ENCODE measurements around the gene TSSC4.

The TSSC4 gene

DNA sequence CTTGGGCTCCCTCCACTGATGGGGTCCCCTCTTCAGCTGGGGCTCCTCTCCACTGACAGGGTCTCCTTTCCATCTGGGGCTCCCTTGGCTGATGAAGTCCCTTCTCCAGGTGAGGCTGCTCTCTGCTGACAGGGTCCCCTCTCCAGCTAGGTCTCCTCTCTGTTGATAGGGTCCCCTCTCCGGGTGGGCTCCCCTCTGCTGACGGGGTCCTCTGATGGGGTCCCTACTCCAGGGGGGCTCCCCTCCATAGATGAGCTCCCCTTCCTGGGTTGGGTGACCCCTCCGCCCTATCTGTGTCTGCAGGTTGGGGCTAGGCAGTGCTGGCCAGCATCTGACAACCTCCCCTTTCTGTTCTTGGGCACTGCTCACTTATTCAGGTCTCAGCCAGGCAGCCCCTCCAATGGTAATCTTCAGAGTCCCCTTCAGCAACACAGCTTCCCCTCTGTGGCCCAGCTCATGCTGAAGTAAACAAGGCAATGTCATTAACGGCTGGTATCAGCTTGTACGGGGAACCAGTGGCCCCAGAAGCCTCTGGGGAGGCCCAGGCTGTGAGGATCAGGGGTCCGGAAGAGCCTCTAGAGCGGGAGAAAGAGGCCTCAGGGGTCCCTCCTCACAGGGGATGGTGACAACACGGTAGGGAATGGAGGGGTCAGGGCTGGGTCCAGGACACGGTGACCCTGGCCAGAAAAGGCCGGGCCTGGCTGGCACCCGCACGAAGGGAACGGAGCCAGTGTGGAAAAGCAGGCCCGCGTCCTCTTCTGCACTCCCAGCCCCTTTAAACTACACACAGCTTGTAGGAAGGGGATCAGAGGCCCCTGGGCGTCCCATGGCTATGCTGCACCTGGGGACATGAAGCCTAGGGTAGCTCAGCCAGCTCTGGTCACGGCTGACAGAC, 33.0 kb upstream of the TSSC4 start:
- no peak for DNase-seq (ENCODE audit: low read depth in 1 of 2, low spot score in 1 of 2)
- Histone ChIP-seq H3K27me3 (ENCODE audit: insufficient read depth, poor library complexity, severe bottlenecking) (peaks cover 10% of the 10 kb centered on the region), H3K4me3 (replicated peaks; ENCODE audit: insufficient read depth, low read length) (no peak overlapping the region), H3K27ac (replicated peaks) (no peak overlapping the region)
- TF ChIP-seq, protein P1, sequence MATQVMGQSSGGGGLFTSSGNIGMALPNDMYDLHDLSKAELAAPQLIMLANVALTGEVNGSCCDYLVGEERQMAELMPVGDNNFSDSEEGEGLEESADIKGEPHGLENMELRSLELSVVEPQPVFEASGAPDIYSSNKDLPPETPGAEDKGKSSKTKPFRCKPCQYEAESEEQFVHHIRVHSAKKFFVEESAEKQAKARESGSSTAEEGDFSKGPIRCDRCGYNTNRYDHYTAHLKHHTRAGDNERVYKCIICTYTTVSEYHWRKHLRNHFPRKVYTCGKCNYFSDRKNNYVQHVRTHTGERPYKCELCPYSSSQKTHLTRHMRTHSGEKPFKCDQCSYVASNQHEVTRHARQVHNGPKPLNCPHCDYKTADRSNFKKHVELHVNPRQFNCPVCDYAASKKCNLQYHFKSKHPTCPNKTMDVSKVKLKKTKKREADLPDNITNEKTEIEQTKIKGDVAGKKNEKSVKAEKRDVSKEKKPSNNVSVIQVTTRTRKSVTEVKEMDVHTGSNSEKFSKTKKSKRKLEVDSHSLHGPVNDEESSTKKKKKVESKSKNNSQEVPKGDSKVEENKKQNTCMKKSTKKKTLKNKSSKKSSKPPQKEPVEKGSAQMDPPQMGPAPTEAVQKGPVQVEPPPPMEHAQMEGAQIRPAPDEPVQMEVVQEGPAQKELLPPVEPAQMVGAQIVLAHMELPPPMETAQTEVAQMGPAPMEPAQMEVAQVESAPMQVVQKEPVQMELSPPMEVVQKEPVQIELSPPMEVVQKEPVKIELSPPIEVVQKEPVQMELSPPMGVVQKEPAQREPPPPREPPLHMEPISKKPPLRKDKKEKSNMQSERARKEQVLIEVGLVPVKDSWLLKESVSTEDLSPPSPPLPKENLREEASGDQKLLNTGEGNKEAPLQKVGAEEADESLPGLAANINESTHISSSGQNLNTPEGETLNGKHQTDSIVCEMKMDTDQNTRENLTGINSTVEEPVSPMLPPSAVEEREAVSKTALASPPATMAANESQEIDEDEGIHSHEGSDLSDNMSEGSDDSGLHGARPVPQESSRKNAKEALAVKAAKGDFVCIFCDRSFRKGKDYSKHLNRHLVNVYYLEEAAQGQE (IDR thresholded peaks at IDR 0.05; ENCODE audit: insufficient replicate concordance, low read depth), result no peak
- TF ChIP-seq SPI1 (IDR thresholded peaks at IDR 0.05; ENCODE audit: borderline replicate concordance, low read depth) (no peak), POLR2AphosphoS5 (IDR thresholded peaks at IDR 0.05; ENCODE audit: low read depth) (no peak), GABPA (IDR thresholded peaks at IDR 0.05; ENCODE audit: low read depth) (no peak)
- TF ChIP-seq, protein P2, sequence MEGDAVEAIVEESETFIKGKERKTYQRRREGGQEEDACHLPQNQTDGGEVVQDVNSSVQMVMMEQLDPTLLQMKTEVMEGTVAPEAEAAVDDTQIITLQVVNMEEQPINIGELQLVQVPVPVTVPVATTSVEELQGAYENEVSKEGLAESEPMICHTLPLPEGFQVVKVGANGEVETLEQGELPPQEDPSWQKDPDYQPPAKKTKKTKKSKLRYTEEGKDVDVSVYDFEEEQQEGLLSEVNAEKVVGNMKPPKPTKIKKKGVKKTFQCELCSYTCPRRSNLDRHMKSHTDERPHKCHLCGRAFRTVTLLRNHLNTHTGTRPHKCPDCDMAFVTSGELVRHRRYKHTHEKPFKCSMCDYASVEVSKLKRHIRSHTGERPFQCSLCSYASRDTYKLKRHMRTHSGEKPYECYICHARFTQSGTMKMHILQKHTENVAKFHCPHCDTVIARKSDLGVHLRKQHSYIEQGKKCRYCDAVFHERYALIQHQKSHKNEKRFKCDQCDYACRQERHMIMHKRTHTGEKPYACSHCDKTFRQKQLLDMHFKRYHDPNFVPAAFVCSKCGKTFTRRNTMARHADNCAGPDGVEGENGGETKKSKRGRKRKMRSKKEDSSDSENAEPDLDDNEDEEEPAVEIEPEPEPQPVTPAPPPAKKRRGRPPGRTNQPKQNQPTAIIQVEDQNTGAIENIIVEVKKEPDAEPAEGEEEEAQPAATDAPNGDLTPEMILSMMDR (IDR thresholded peaks at IDR 0.05; ENCODE audit: insufficient read depth, low read length), result no peak

DNA sequence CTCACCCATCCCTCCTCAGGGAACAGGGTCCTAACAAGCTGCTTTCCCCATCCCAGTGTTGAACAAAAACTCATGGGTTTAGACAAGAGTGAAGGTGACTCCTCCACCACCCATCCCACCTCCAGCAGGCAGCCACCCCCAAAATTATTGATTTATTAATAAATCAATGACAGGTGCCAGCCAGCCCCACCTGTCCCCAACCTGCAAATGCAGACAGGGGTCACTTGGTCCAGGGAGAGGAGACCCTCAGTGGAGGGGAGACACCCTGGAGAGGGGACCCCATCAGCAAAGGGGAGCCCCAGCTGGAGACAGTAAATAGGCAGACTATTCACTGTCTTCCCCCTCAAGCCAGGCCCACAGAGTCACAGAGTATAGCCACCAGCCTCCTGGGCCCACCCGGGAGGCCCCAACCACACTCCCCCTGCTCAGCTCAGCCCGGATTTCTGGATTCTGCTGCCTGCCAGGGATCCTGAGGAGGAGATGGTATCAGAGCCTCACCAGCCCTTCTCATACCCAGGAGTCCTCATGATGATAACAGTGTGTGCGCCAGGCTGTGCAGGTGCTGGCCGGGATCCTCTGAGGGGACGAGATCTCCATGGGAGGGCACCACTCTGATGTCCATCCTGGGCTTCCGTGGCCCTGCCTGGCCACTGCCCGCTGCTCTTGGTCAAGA, 32.2 kb upstream of the TSSC4 start:
- TF ChIP-seq, protein P1 (IDR thresholded peaks at IDR 0.05; ENCODE audit: insufficient replicate concordance, low read depth), result no peak
- TF ChIP-seq POLR2AphosphoS5 (IDR thresholded peaks at IDR 0.05; ENCODE audit: low read depth) (no peak), GABPA (IDR thresholded peaks at IDR 0.05; ENCODE audit: low read depth) (no peak), SPI1 (IDR thresholded peaks at IDR 0.05; ENCODE audit: borderline replicate concordance, low read depth) (no peak)
- TF ChIP-seq, protein P2 (IDR thresholded peaks at IDR 0.05; ENCODE audit: insufficient read depth, low read length), result no peak
- no peak overlapping the region for H3K27ac ChIP-seq (replicated peaks)
- peaks cover 11% of the 10 kb centered on the region for H3K27me3 ChIP-seq (ENCODE audit: insufficient read depth, poor library complexity, severe bottlenecking)
- DNase-seq (ENCODE audit: low read depth in 1 of 2, low spot score in 1 of 2), result no peak
- H3K4me3 ChIP-seq (replicated peaks; ENCODE audit: insufficient read depth, low read length), result no peak overlapping the region

- TF ChIP-seq POLR2AphosphoS5 (IDR thresholded peaks at IDR 0.05; ENCODE audit: low read depth) (no peak), SPI1 (IDR thresholded peaks at IDR 0.05; ENCODE audit: borderline replicate concordance, low read depth) (no peak)
- TF ChIP-seq, protein P2 (IDR thresholded peaks at IDR 0.05; ENCODE audit: insufficient read depth, low read length), result no peak
- H3K27ac ChIP-seq (replicated peaks), result no peak overlapping the region
- peaks cover 11% of the 10 kb centered on the region for H3K27me3 ChIP-seq (ENCODE audit: insufficient read depth, poor library complexity, severe bottlenecking)
- no peak for DNase-seq (ENCODE audit: low read depth in 1 of 2, low spot score in 1 of 2)
- H3K4me3 ChIP-seq (replicated peaks; ENCODE audit: insufficient read depth, low read length), result no peak overlapping the region
Observed at GRCh38 chr11:2368851-2369180, 31.7 kb upstream of the TSSC4 start.

Data from HL-60 (cell line).